GM12864 (cell line): ENCODE data around the gene ZSWIM1.

Experiments
- DNase-seq: peaks from one replicate; pipeline ENCODE4 v3.0.0-alpha.2; 2011; ENCODE audit warnings: low read depth
- H3K4me3 ChIP-seq: 2 replicates; pipeline ENCODE4 v1.5.1; 2011; ENCODE audit warnings: mild to moderate bottlenecking, low read depth, low read length, control low read depth
- TF ChIP-seq, protein P1 (sequence below): IDR thresholded peaks from 2 replicates; pipeline ENCODE4 v1.5.1; 2011; ENCODE audit warnings: low read depth, mild to moderate bottlenecking, moderate library complexity, low read length, control low read depth, inconsistent platforms; ENCODE audit errors: missing control alignments

Gene ZSWIM1

DNA sequence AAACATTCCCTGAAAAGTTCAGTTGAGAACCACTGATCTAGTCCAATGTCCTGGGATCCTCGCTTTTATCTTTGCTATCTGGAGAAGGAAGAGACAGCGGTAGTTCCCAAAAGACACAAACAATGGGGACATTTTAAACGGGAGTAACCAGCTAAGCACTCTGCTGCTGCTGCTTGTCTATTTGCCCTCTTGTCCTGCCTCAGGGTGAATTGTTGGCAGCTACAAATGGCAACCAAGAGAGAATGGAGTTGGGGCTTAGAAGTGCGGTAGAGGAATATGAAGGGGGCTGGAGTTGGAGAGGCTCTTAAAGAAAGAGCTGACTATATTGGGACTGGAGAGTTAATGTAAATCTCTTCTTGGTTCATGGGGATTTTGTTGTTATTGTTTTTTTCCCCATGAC lies 6.5 kb upstream of the ZSWIM1 start:
- TF ChIP-seq, protein P1, sequence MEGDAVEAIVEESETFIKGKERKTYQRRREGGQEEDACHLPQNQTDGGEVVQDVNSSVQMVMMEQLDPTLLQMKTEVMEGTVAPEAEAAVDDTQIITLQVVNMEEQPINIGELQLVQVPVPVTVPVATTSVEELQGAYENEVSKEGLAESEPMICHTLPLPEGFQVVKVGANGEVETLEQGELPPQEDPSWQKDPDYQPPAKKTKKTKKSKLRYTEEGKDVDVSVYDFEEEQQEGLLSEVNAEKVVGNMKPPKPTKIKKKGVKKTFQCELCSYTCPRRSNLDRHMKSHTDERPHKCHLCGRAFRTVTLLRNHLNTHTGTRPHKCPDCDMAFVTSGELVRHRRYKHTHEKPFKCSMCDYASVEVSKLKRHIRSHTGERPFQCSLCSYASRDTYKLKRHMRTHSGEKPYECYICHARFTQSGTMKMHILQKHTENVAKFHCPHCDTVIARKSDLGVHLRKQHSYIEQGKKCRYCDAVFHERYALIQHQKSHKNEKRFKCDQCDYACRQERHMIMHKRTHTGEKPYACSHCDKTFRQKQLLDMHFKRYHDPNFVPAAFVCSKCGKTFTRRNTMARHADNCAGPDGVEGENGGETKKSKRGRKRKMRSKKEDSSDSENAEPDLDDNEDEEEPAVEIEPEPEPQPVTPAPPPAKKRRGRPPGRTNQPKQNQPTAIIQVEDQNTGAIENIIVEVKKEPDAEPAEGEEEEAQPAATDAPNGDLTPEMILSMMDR = no peak
- no peak overlapping the region for H3K4me3 ChIP-seq
- no peak for DNase-seq

DNA sequence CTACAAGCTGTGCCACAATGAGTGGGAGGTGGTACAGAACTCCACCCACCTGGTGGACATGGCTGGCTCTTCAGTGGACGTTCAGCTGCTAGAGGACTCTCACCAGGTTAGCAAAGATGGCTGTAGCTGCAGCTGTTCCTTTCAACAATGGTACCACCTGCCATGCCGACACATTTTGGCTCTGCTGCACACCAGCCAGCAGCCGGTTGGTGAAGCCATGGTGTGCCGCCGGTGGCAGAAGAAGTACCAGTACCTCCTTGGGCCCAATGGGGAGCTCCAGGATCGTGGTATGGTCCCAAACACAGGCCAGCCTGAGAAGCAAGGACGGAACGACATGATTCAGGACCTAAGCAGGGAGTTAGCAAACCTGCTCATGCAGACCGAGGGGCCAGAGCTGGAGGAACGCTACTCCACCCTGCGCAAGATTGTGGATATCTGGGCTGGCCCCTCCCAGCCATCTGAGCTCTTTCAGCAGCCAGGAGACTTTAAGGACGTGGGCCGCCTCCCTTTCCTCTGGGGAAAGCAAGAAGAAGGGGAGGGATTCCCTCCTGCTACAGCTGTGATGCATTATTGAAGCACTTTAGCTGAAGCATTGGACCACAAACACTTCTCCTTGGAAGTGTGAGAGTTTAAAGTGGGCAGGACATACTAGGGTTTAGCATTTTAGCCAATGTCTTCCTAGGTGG lies 2.8 kb upstream of the ZSWIM1 start:
- no peak for DNase-seq
- TF ChIP-seq, protein P1 = no peak
- no peak overlapping the region for H3K4me3 ChIP-seq

DNA sequence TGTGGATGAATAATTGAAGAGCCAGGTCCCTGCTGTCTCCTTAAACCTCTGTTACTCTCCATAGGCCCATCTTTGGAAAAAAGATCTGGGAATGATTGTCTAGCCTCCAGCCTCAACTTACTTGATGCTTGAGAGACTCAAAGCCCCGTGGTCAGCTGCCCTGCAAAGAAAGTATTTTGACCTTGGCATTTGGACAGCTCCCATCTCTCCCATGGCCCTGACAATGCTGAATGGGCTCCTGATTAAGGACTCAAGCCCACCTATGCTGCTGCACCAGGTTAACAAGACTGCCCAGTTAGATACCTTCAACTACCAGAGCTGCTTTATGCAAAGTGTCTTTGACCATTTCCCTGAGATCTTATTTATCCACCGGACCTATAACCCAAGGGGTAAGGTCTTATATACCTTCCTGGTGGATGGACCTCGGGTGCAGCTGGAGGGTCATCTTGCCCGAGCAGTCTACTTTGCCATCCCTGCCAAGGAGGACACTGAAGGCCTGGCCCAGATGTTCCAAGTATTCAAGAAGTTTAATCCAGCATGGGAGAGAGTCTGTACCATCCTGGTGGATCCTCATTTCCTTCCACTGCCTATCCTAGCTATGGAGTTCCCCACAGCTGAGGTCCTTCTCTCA lies 1.6 kb downstream of the ZSWIM1 start:
- no peak overlapping the region for H3K4me3 ChIP-seq
- no peak for DNase-seq
- TF ChIP-seq, protein P1 = no peak

DNA sequence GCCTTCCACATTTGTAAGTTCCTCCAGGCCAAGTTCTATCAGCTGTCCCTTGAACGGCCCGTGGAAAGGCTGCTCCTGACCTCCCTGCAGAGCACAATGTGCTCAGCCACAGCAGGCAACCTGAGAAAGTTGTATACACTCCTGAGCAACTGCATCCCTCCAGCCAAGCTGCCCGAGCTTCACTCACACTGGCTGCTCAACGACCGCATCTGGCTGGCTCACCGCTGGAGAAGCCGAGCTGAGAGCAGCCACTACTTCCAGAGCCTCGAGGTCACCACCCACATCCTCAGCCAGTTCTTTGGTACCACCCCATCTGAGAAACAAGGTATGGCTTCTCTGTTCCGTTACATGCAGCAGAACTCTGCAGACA lies 2.1 kb downstream of the ZSWIM1 start:
- no peak for DNase-seq
- no peak overlapping the region for H3K4me3 ChIP-seq
- TF ChIP-seq, protein P1 = no peak

DNA sequence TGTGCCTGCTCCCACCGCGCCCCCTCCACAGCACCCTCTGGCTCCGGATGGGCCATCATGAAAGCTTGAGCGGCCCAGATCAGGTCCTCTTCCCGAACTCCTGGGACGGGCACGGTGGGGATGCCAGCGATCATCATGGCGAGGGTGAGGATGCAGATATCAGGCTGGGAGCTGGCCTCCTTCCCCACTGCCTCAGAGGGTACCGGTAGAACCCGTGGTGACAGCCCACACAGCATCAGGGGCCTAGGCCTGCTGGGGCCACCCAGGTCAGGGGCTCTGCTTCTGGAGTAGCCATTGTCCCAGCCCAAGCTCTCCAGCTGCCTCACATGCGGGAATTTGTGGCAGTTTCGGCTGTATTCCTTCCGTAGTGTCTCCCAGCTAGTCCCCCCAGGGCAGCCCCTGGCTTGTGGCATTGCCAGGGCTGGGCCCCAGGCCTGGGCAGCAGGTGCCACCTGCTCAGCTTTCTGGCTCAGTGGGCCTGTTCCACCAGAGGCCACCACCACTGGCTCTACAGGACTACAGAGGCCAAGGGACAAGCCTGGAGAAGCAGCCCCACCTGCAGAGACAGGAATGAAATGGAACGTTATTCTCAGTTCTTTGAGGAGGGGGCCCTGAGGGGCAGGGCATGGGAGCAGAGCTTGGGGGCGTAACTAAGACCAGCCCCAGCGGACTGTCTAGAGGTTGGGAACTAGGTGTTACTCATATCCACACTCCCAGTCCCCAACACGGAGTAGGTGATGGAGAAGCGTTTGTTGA lies 5.7 kb downstream of the ZSWIM1 start:
- no peak for DNase-seq
- TF ChIP-seq, protein P1 = no peak
- H3K4me3 ChIP-seq = no peak overlapping the region

DNA sequence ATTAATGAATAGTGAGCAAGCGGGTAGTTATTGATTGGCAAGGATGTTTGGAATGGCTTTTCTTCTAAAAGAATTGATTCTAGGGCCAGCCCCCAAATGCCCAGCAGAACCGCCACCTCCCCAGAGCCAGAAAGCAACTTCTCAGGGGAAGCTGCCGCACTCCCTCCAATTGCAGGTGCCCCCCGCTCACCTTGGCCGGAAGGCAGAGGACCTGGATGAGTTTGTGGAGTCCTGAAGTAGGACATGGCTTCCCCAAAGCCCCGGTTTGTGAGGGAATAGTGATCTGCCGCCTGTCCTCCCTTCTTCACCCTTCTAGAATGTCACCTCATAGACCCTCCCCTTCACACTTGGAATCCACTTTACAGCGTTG lies 6.3 kb downstream of the ZSWIM1 start, which contains the start of gene SPATA25:
TSS of gene SPATA25 (minus strand) at position 277 of the 370 bp plus-strand sequence. CDS start at position 245, 32 bp downstream.
- no peak for DNase-seq
- H3K4me3 ChIP-seq = no peak within 1 kb of the TSS
- TF ChIP-seq, protein P1 = no peak
